ENCODE data around the gene PLA2G1B.

PLA2G1B gene

GRCh38 chr12:120367233-120367923 lies 39.8 kb upstream of the PLA2G1B start:
- DNase-seq (ENCODE audit: low spot score) (no peak), ATAC-seq (ENCODE audit: low read depth) (no peak)
- peaks cover 43% of the 10 kb centered on the region for H3K27me3 ChIP-seq (ENCODE audit: insufficient read depth, poor library complexity, severe bottlenecking)
- TF ChIP-seq CTCF (IDR thresholded peaks at IDR 0.05; ENCODE audit: poor library complexity, severe bottlenecking): peak; percentile 18
- no peak overlapping the region for H3K4me3 ChIP-seq (ENCODE audit: severe bottlenecking)
- no peaks in the 10 kb centered on the region for H3K9me3 ChIP-seq (ENCODE audit: severe bottlenecking)
- H3K4me1 ChIP-seq (ENCODE audit: insufficient read depth, poor library complexity, severe bottlenecking): no peaks in the 10 kb centered on the region
- H3K36me3 ChIP-seq (ENCODE audit: low read depth): no peaks in the 10 kb centered on the region
- H3K27ac ChIP-seq (ENCODE audit: poor library complexity, severe bottlenecking): no peak overlapping the region

GRCh38 chr12:120366845-120367232 lies 39.3 kb upstream of the PLA2G1B start:
- H3K4me1 ChIP-seq (ENCODE audit: insufficient read depth, poor library complexity, severe bottlenecking): no peaks in the 10 kb centered on the region
- H3K36me3 ChIP-seq (ENCODE audit: low read depth): no peaks in the 10 kb centered on the region
- H3K27ac ChIP-seq (ENCODE audit: poor library complexity, severe bottlenecking): no peak overlapping the region
- H3K4me3 ChIP-seq (ENCODE audit: severe bottlenecking): no peak overlapping the region
- H3K9me3 ChIP-seq (ENCODE audit: severe bottlenecking): no peaks in the 10 kb centered on the region
- ATAC-seq (ENCODE audit: low read depth): no peak
- peaks cover 39% of the 10 kb centered on the region for H3K27me3 ChIP-seq (ENCODE audit: insufficient read depth, poor library complexity, severe bottlenecking)
- DNase-seq (ENCODE audit: low spot score): no peak
- TF ChIP-seq CTCF (IDR thresholded peaks at IDR 0.05; ENCODE audit: poor library complexity, severe bottlenecking): no peak

GRCh38 chr12:120366341-120366705 lies 38.7 kb upstream of the PLA2G1B start:
- no peaks in the 10 kb centered on the region for H3K36me3 ChIP-seq (ENCODE audit: low read depth)
- H3K27me3 ChIP-seq (ENCODE audit: insufficient read depth, poor library complexity, severe bottlenecking): peaks cover 34% of the 10 kb centered on the region
- ATAC-seq (ENCODE audit: low read depth) (no peak), DNase-seq (ENCODE audit: low spot score) (no peak)
- no peaks in the 10 kb centered on the region for H3K4me1 ChIP-seq (ENCODE audit: insufficient read depth, poor library complexity, severe bottlenecking)
- no peak for TF ChIP-seq CTCF (IDR thresholded peaks at IDR 0.05; ENCODE audit: poor library complexity, severe bottlenecking)
- no peak overlapping the region for H3K27ac ChIP-seq (ENCODE audit: poor library complexity, severe bottlenecking)
- no peaks in the 10 kb centered on the region for H3K9me3 ChIP-seq (ENCODE audit: severe bottlenecking)
- H3K4me3 ChIP-seq (ENCODE audit: severe bottlenecking): no peak overlapping the region

- Histone ChIP-seq H3K36me3 (ENCODE audit: low read depth) (no peaks in the 10 kb centered on the region), H3K4me3 (ENCODE audit: severe bottlenecking) (no peak overlapping the region), H3K9me3 (ENCODE audit: severe bottlenecking) (no peaks in the 10 kb centered on the region), H3K27me3 (ENCODE audit: insufficient read depth, poor library complexity, severe bottlenecking) (peaks cover 29% of the 10 kb centered on the region), H3K4me1 (ENCODE audit: insufficient read depth, poor library complexity, severe bottlenecking) (no peaks in the 10 kb centered on the region), H3K27ac (ENCODE audit: poor library complexity, severe bottlenecking) (no peak overlapping the region)
- ATAC-seq (ENCODE audit: low read depth): no peak
- TF ChIP-seq CTCF (IDR thresholded peaks at IDR 0.05; ENCODE audit: poor library complexity, severe bottlenecking): no peak
- DNase-seq (ENCODE audit: low spot score): no peak
Measured at GRCh38 chr12:120365675-120366340, 38.2 kb upstream of the PLA2G1B start.

- Histone ChIP-seq H3K36me3 (ENCODE audit: low read depth) (no peaks in the 10 kb centered on the region), H3K27ac (ENCODE audit: poor library complexity, severe bottlenecking) (no peak overlapping the region), H3K4me3 (ENCODE audit: severe bottlenecking) (no peak overlapping the region), H3K4me1 (ENCODE audit: insufficient read depth, poor library complexity, severe bottlenecking) (no peaks in the 10 kb centered on the region), H3K27me3 (ENCODE audit: insufficient read depth, poor library complexity, severe bottlenecking) (peaks cover 16% of the 10 kb centered on the region), H3K9me3 (ENCODE audit: severe bottlenecking) (no peaks in the 10 kb centered on the region)
- DNase-seq (ENCODE audit: low spot score) (no peak), ATAC-seq (ENCODE audit: low read depth) (no peak)
- no peak for TF ChIP-seq CTCF (IDR thresholded peaks at IDR 0.05; ENCODE audit: poor library complexity, severe bottlenecking)
Measured at GRCh38 chr12:120364487-120364886, 36.9 kb upstream of the PLA2G1B start.
